HCT116 (cell line): ENCODE results near the gene GFOD1.

Experiments used
- ELF1 ChIP-seq: IDR thresholded peaks from 2 replicates; pipeline ENCODE4 v1.6.1; 2012; ENCODE audit warnings: low read depth, borderline replicate concordance
- EZH2phosphoT487 ChIP-seq: fragments of 200-600 bp; IDR thresholded peaks from 2 replicates; pipeline ENCODE4 v1.6.1; 2018; ENCODE audit warnings: antibody characterized with exemption, borderline replicate concordance
- FOSL1 ChIP-seq: IDR thresholded peaks from 2 replicates; pipeline ENCODE4 v1.6.1; 2012; ENCODE audit warnings: low read depth
- JUND ChIP-seq: IDR thresholded peaks from 2 replicates; pipeline ENCODE4 v1.6.1; 2012
- POLR2A ChIP-seq: IDR thresholded peaks from 2 replicates; pipeline ENCODE4 v1.7.0; 2011; ENCODE audit warnings: borderline replicate concordance; ENCODE audit not compliant: insufficient read depth, insufficient read length; ENCODE audit errors: extremely low read depth
- POLR2AphosphoS5 ChIP-seq: IDR thresholded peaks from 2 replicates; pipeline ENCODE4 v1.6.1; 2011; ENCODE audit warnings: mild to moderate bottlenecking, low read depth, low read length, moderate library complexity
- ZNF274 ChIP-seq: fragments of 200-500 bp; sonication (Bioruptor generic); IDR thresholded peaks from 2 replicates; pipeline ENCODE4 v1.6.1; 2014; ENCODE audit warnings: mild to moderate bottlenecking, low read depth, low read length, inconsistent platforms
- TF ChIP-seq, protein P1 (sequence below), 3 experiments: fragments of 200-600 bp in 1 of 3; sonication (generic) in 1 of 3; IDR thresholded peaks in 2 of 3; conservative IDR thresholded peaks in 1 of 3; 2 replicates each; pipeline ENCODE4 v1.5.1; 2012 to 2017; ENCODE audit warnings: low read depth in 2 of 3, low read length in 2 of 3, antibody characterized with exemption in 1 of 3, borderline replicate concordance in 1 of 3, control low read depth in 1 of 3, mild to moderate bottlenecking in 1 of 3, mixed read lengths in 1 of 3, mixed run types in 1 of 3, moderate library complexity in 1 of 3; ENCODE audit not compliant: insufficient read depth in 1 of 3
- TF ChIP-seq, protein P2 (sequence below): IDR thresholded peaks from 2 replicates; pipeline ENCODE4 v1.6.1; 2012

DNA sequence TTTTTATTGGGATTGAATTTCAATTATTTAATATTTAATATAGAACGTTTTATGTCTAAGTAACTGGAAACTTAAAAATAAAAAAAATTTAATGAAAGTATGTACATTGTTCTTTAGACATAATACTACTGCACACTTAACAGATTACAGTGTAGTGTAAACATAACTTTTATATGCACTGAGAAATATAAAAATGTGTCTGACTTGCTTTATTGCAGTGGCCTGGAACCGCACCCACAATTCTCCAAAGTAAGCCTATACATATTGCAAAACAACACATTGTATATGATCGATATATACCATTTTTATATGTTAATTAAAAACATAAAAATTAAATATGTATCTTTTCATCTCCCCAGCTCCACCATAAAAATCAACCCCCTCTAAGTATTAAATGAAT, 42.8 kb downstream of the GFOD1 start:
- TF ChIP-seq, protein P1, sequence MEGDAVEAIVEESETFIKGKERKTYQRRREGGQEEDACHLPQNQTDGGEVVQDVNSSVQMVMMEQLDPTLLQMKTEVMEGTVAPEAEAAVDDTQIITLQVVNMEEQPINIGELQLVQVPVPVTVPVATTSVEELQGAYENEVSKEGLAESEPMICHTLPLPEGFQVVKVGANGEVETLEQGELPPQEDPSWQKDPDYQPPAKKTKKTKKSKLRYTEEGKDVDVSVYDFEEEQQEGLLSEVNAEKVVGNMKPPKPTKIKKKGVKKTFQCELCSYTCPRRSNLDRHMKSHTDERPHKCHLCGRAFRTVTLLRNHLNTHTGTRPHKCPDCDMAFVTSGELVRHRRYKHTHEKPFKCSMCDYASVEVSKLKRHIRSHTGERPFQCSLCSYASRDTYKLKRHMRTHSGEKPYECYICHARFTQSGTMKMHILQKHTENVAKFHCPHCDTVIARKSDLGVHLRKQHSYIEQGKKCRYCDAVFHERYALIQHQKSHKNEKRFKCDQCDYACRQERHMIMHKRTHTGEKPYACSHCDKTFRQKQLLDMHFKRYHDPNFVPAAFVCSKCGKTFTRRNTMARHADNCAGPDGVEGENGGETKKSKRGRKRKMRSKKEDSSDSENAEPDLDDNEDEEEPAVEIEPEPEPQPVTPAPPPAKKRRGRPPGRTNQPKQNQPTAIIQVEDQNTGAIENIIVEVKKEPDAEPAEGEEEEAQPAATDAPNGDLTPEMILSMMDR (IDR thresholded peaks at IDR 0.05 in 2 of 3, conservative IDR thresholded peaks at IDR 0.05 in 1 of 3; ENCODE audit: borderline replicate concordance in 1 of 3, insufficient read depth in 1 of 3, low read depth in 2 of 3, low read length in 2 of 3), result no peak
- TF ChIP-seq EZH2phosphoT487 (no peak), POLR2A (no peak), ZNF274 (no peak), ELF1 (no peak), JUND (no peak), POLR2AphosphoS5 (no peak), FOSL1 (no peak)
- TF ChIP-seq, protein P2, sequence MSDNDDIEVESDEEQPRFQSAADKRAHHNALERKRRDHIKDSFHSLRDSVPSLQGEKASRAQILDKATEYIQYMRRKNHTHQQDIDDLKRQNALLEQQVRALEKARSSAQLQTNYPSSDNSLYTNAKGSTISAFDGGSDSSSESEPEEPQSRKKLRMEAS, result no peak
